ENCODE measurements around the gene LTBP1. TPM values are rescaled to one million over a fixed set of nuclear protein-coding genes. Genes with fewer than 3 reads are reported as not detected.

The LTBP1 gene
- total RNA-seq, 1 donor from 2014 or later = 48.4 TPM

GRCh38 chr2:33333433-33333832 is 386.7 kb downstream of the LTBP1 start:
- Histone ChIP-seq H3K4me3 (no peak overlapping the region), H3K9me3 (no peaks in the 10 kb centered on the region), H3K27me3 (no peaks in the 10 kb centered on the region), H3K36me3 (no peaks in the 10 kb centered on the region), H3K4me1 (no peaks in the 10 kb centered on the region), H3K27ac (no peak overlapping the region)
- DNase-seq (ENCODE audit: extremely low spot score in 2 of 2) = no peak
- intact Hi-C loops (cut with DNase I) = no loop called here
- TF ChIP-seq POLR2AphosphoS5 (IDR thresholded peaks at IDR 0.05; ENCODE audit: insufficient read depth in 1 of 2, low read depth in 1 of 2) = no peak

DNA sequence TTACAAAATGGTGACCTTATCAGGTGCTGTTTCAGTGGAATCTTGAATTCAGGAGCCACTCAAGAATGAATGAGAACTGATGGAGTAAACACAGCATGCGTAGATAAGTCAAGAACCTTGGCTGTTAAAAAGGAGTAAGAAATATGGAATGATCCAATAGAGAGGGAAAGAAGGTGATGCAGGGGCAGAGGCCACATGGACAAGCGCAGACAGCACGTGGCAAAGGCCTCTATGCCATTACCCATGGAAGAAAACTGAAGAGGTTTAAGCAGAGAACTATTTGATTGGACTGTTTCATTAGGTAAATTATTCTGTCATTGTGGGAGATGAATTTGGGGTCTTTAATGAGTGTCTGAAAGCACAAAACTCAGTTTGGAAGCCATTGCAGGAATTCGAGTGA is 387.3 kb downstream of the LTBP1 start:
- Histone ChIP-seq H3K4me1 (no peaks in the 10 kb centered on the region), H3K27ac (no peak overlapping the region), H3K27me3 (no peaks in the 10 kb centered on the region), H3K4me3 (no peak overlapping the region), H3K36me3 (no peaks in the 10 kb centered on the region), H3K9me3 (no peaks in the 10 kb centered on the region)
- intact Hi-C loops (cut with DNase I) = no loop called here
- TF ChIP-seq CTCF (IDR thresholded peaks at IDR 0.05) (no peak), POLR2A (IDR thresholded peaks at IDR 0.05) (no peak), POLR2AphosphoS5 (IDR thresholded peaks at IDR 0.05; ENCODE audit: insufficient read depth in 1 of 2, low read depth in 1 of 2) (no peak)
- no peak for DNase-seq (ENCODE audit: extremely low spot score in 2 of 2)

GRCh38 chr2:33335516-33335915 is 388.8 kb downstream of the LTBP1 start:
- H3K9me3 ChIP-seq = no peaks in the 10 kb centered on the region
- TF ChIP-seq POLR2AphosphoS5 (IDR thresholded peaks at IDR 0.05; ENCODE audit: insufficient read depth in 1 of 2, low read depth in 1 of 2) = no peak
- TF ChIP-seq CTCF (IDR thresholded peaks at IDR 0.05) = no peak
- TF ChIP-seq POLR2A (IDR thresholded peaks at IDR 0.05) = no peak
- H3K27me3 ChIP-seq = no peaks in the 10 kb centered on the region
- no peak overlapping the region for H3K27ac ChIP-seq
- intact Hi-C loops (cut with DNase I) = no loop called here
- H3K4me3 ChIP-seq = no peak overlapping the region
- no peaks in the 10 kb centered on the region for H3K36me3 ChIP-seq
- no peak for DNase-seq (ENCODE audit: extremely low spot score in 2 of 2)
- no peaks in the 10 kb centered on the region for H3K4me1 ChIP-seq

- H3K9me3 ChIP-seq = no peaks in the 10 kb centered on the region
- no peaks in the 10 kb centered on the region for H3K27me3 ChIP-seq
- intact Hi-C loops (cut with DNase I) = no loop called here
- no peak overlapping the region for H3K27ac ChIP-seq
- TF ChIP-seq CTCF (IDR thresholded peaks at IDR 0.05) = no peak
- TF ChIP-seq POLR2AphosphoS5 (IDR thresholded peaks at IDR 0.05; ENCODE audit: insufficient read depth in 1 of 2, low read depth in 1 of 2) = no peak
- TF ChIP-seq POLR2A (IDR thresholded peaks at IDR 0.05) = no peak
- H3K4me1 ChIP-seq = no peaks in the 10 kb centered on the region
- H3K4me3 ChIP-seq = no peak overlapping the region
- no peak for DNase-seq (ENCODE audit: extremely low spot score in 2 of 2)
- no peaks in the 10 kb centered on the region for H3K36me3 ChIP-seq
Measured at GRCh38 chr2:33336036-33336625, 389.4 kb downstream of the LTBP1 start.

GRCh38 chr2:33337385-33337960 is 390.7 kb downstream of the LTBP1 start:
- Histone ChIP-seq H3K4me1 (no peaks in the 10 kb centered on the region), H3K27ac (no peak overlapping the region), H3K27me3 (no peaks in the 10 kb centered on the region), H3K9me3 (no peaks in the 10 kb centered on the region), H3K36me3 (no peaks in the 10 kb centered on the region), H3K4me3 (no peak overlapping the region)
- intact Hi-C loops (cut with DNase I) = no loop called here
- TF ChIP-seq CTCF (IDR thresholded peaks at IDR 0.05) (no peak), POLR2AphosphoS5 (IDR thresholded peaks at IDR 0.05; ENCODE audit: insufficient read depth in 1 of 2, low read depth in 1 of 2) (no peak), POLR2A (IDR thresholded peaks at IDR 0.05) (no peak)
- no peak for DNase-seq (ENCODE audit: extremely low spot score in 2 of 2)

All from vagina (tissue), 2 donors.